ENCODE data around the gene VAV2.

Gene VAV2

GRCh38 chr9:133795049-133795448 lies 197.1 kb downstream of the VAV2 start:
- DNase-seq (ENCODE audit: low read depth) = no peak

- DNase-seq (ENCODE audit: low read depth) = no peak
Observed at GRCh38 chr9:133794016-133794760, 197.9 kb downstream of the VAV2 start.

- DNase-seq (ENCODE audit: low read depth) = no peak
Observed at GRCh38 chr9:133793471-133793870, 198.7 kb downstream of the VAV2 start.

- no peak for DNase-seq (ENCODE audit: low read depth)
Observed at GRCh38 chr9:133792721-133793470, 199.2 kb downstream of the VAV2 start.

GRCh38 chr9:133791735-133792649 lies 200.1 kb downstream of the VAV2 start:
- no peak for DNase-seq (ENCODE audit: low read depth)

GRCh38 chr9:133791069-133791468 lies 201.1 kb downstream of the VAV2 start:
- DNase-seq (ENCODE audit: low read depth) = no peak

- DNase-seq (ENCODE audit: low read depth) = no peak
Observed at GRCh38 chr9:133789778-133790177, 202.3 kb downstream of the VAV2 start.

GRCh38 chr9:133788819-133789717 lies 203.1 kb downstream of the VAV2 start:
- DNase-seq (ENCODE audit: low read depth) = no peak

GRCh38 chr9:133788045-133788818 lies 203.9 kb downstream of the VAV2 start:
- DNase-seq (ENCODE audit: low read depth) = no peak

GRCh38 chr9:133787754-133788025 lies 204.4 kb downstream of the VAV2 start:
- no peak for DNase-seq (ENCODE audit: low read depth)

GRCh38 chr9:133786907-133787753 lies 205.0 kb downstream of the VAV2 start:
- DNase-seq (ENCODE audit: low read depth) = no peak

- DNase-seq (ENCODE audit: low read depth) = no peak
Observed at GRCh38 chr9:133786371-133786753, 205.8 kb downstream of the VAV2 start.

- DNase-seq (ENCODE audit: low read depth) = no peak
Observed at GRCh38 chr9:133785753-133786370, 206.3 kb downstream of the VAV2 start.

GRCh38 chr9:133784731-133785561 lies 207.2 kb downstream of the VAV2 start:
- no peak for DNase-seq (ENCODE audit: low read depth)

- DNase-seq (ENCODE audit: low read depth) = no peak
Observed at GRCh38 chr9:133783331-133783731, 208.8 kb downstream of the VAV2 start.

GRCh38 chr9:133782157-133783130 lies 209.7 kb downstream of the VAV2 start:
- no peak for DNase-seq (ENCODE audit: low read depth)

GRCh38 chr9:133781828-133782135 lies 210.3 kb downstream of the VAV2 start:
- no peak for DNase-seq (ENCODE audit: low read depth)
